Activated CD8-positive, alpha-beta memory T cell treated with anti-CD3 and anti-CD28 coated beads, Interleukin-2, amount 50 U/mL, for 1 hour (primary cell): Measurements from ENCODE around the gene DCTN4.

Experiments used
- DNase-seq: peaks from one replicate; pipeline ENCODE4 v3.0.0-alpha.2; 2020; ENCODE audit errors: extremely low read depth

The DCTN4 gene

DNA sequence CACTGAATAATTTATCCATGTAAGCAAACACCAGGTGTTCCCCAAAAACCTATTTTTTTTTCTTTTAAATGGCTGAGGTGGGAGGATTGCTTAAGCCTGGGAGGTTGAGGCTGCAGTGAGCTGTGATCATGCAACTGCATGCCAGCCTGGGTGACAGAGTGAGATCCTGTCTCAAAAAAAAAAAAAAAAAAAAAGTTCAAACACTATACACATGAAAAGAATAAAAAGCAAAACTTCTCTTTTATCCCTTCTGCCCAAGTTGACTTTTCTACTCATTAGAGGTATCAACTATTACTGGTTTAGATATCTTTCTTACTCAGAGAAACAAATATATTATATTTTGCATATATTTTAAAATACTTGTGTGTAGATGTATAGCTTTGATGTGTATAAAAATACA, 17.8 kb downstream of the DCTN4 start:
- no peak for DNase-seq

DNA sequence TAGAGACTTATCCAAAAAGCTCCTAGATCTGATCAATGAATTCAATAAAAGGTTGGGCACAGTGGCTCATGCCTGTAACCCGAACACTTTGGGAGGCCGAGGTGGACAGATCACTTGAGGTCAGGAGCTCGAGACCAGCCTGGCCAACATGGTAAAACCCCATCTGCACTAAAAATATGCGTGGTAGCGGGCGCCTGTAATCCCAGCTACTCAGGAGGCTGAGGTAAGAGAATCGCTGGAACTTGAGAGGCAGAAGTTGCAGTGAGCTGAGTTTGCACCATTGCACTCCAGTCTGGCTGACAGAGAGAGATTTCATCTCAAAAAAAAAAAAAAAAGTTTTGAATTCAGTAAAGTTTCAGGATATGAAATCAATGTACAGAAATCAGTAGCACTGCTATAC, 20.0 kb downstream of the DCTN4 start:
- DNase-seq = no peak

DNA sequence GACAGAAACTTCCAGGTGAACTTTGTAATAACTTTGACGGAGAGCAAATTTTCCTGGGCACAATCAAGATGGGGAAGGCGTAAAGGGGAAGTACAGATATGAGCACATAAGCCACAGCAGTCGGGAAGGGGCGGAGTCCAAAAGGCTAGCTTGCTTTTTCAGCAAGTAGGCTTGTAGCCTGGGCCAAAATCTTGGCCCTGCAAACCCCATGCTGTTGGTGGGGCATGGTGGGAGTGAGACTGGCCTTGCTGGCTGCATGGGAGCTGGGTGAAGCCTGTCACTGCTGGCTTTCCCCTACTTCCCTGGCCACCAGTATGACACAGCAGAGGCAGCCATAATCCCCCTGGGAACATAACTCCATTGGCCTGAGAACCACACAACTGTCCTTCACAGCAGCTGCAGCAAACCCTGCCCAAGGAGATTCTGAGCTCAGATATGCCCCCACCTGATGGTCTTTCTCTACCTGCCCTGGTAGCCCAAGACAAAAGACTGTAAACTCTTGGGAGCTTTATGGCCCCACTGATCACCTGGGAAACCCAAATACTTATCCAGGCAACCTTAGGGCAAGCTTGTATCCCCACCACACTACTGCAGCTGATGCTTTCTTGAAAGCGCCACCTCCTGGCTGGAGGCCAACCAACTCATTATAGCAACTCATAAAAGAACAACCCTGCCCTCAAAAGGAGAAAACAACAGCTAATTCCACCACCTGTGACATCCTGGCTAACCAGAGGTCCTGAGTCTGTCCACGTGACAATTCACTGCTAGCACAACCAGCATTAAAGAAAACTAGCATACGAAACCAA, 24.0 kb downstream of the DCTN4 start:
- DNase-seq = no peak

DNA sequence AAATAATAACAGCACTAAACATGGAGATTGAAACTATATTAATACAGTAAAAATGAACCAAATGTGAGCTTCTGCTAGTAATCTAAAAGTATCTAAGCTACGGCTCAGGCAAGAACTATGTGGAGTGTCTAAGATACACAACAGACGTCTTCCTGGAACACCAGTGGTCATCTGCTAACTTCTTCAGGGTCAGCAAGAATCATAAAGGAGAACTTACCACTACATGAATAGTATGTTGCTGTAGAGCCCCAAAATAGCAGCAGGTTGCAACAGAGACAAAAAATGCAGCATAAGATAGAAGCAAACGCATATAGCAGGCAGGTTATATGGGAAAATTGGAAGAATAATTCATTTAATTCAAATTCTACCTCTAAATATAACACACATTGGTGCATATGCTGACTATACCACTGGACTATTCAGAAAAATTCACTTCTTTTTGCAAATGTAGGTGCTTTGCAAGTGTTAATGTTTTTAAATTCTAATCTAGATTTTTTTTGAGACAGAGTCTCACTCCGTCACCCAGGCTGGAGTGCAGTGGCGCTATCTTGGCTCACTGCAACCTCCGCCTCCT, 27.1 kb downstream of the DCTN4 start:
- DNase-seq = no peak

DNA sequence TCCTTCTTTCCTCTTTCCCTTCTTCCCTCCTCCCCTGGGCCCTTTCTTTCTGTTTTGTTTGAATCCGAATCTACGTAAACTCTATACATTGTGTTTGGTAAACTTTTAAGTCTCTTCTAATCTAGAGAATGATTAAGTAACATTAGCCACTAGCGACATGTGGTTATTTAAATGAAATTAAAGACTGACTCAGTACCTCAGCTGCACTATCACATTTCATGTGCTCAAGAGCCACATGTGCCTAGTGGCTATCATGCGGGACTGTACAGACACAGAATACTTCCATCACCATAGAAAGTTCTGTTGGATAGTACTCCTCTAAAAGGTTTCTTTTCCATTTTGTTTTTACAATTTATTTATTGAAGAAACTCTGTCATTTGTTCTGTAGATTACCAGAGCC, 29.0 kb downstream of the DCTN4 start:
- DNase-seq = no peak

DNA sequence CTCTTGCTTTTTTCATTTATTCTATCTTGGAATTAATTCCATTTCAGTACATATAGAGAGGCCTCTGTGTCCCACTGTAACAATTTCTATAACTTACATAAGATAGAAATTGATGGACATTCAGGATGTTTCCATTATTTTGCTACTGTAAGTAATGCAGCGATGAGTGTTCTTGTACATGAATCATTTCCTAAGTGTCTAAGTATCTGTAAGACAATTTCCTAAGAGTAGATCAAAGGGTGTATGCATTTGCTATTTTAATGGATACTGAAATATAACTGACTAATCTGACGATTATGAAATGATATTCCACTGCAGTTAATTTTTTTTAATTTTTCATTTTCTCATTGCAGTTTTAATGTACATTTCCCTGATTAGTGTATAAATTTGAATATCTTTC, 35.0 kb downstream of the DCTN4 start:
- DNase-seq = no peak

DNA sequence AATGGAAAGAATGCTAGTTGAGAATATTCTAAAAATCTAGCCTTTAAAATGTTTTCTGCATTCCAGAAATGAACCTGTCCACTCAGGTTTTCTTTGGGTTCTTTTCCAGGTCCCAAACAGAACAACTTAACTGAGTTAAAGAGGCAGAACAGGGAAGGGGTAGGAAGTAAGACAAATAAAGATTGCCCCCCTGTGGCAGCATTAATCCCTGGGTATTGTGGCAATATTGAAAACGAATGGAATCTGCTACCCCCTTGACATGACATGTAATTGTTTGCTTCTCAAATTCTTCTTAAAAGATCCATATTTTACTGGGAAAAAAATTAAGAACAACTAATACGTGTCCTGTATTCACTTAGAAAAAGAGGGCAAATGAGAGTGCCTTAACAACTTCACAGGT, 48.7 kb downstream of the DCTN4 start:
- DNase-seq = no peak

DNA sequence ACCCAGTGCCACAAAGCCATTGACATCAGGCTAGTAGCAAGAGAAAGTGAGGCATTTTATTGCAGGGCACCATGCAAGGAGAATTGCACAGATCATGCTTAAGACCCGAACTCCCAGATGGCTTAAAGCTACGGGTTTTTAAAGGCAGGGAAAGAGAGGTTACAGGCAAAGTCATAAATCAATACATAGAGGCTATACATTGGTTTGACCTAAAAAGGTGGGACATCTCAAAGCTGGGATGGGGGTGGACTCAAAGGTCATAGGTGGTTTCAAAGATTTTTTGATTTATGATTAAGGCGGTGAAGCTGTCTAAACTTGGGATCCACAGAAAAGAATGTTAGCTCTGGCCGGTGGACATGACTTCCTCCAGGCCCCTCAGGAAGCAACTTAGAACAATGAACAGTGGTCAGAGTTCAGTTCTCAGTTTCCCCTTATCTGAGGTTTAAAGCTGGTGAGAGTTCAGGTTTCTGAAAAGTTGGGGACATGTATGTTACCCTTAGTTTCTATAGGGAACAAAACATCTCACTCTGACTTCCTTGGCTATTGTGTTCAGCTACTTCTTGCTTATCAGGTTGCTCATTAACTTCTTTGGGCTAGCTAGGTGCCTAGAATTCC, 51.9 kb downstream of the DCTN4 start:
- no peak for DNase-seq

DNA sequence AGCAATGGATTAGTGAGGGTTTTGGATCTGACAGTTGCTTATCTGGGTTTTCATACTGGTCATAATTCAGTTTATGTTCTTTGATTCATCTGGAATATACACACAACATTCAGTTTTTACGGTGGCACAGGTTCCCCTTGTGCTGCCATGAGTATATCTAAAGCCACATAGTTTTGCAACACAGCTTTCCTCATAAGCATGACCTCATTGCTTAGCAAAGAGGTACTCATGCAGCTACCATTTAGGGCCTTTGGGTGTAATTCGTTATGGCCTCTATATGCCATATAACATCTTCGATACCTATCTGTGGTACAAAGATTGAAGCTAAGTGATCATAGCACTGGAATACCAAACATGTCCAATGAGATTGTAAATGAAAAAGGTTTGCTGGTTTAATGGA, 55.1 kb downstream of the DCTN4 start:
- DNase-seq = no peak

DNA sequence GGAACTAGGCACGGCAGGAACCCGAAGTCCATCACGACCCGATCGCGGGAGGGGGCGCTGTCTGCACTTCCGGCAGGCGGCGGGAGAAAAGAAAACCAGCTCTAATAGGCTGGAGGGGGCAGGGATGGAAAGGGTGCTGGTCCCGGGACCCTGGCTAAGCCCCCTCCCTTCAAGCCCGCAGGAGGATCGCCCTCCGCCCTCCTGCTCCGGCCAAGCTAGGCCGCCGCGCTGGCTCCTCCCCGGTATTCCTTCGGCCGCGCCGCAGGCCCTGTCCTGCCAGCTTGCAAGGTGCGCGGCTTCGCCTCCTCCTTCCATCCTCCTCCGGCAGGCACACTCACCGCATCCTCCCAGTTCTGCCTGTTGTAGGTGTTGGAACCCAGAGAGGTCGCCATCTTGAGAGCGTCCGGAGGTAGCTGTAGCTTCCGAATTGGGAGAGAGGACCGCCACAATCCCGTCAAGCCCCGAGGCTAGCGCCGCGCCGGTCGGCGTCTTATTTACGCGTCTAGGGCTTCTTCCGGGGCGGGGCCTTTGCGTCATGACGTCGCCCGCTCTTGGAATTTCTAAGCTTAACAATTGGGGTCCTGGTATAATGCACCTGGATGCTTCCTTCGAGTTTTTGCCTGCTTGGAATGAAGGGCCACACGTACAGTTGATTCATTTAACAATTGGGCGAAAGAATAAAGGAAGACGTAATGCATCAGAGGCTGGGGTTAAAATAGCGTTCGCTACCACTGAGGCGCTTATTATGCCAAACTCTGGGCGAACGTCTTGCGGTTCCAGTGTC, 58.0 kb downstream of the DCTN4 start, which contains the start of gene RBM22:
TSS of gene RBM22 (minus strand) at position 469 of the 784 bp plus-strand sequence. CDS start at position 392, 77 bp downstream.
- DNase-seq = peak; percentile 79

DNA sequence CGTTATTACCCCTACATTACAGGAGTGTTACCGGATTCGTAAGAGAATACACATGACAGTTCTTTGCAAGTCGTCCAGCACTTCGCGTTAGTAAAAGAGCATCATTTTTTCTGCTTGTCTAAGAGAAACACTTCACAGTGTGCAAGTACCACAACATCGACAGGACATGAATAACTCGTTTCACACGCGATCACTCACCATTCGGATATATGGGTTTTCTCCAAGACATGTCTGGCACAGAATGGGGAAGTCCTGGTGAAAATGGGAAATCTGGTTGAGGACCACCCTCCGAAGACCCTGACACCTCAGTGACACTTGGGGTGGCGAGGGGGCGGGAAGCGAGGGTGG, 58.6 kb downstream of the DCTN4 start:
- DNase-seq = no peak

DNA sequence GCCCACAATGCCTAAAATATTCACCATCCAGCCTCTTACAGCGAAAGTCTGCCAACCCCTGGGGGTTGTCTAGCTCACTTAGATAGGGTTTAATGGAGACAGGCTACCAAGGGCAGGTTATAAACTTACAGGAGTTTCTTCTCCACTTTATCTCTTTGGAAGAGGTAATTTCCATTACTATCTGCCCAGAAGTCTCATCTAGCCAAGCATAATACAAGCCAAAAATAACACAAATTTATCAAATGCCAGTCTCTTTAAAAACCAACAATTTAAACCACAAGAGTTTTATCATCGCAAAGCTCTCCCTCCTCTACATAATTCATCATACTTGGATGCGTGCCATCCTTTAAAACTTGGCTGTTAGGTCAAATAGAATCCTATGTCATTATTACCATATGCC, 64.2 kb downstream of the DCTN4 start:
- no peak for DNase-seq

DNA sequence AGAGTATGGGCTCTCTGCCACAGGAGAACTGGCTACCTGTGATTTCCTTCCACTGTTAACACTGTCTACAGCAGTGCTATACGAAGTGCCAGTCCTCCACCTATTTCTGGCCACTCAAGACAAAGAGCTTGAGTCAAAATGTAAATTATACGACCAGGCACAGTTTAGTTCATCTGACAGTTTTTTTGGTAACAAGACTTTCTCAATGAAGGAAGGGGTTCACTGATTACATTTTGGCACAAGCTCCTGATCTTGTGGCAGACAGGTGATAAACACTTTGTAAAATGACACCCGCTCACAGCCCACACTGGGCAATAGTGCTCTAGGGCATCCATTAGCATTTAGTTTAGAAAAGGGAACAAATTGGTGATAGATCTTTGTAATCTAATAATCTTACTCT, 66.5 kb downstream of the DCTN4 start:
- DNase-seq = no peak

DNA sequence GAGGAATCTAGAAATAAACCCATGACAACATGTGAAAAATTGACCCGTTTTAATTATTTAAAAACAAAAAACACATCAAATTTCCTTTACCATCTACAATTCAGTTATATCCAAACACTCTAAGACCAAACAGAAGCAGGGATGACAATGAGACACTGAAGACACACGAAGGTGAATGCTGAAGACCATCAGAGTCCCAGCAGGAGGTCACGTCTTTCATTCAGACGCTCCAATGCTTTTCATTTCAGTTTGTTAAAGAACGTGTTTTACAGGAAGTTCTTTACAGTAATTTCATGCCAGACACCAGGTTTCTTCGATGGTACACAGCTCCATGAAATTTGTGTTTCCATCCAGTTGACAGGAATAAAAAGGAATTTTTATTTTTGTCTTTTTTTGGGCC, 68.1 kb downstream of the DCTN4 start:
- DNase-seq = no peak

DNA sequence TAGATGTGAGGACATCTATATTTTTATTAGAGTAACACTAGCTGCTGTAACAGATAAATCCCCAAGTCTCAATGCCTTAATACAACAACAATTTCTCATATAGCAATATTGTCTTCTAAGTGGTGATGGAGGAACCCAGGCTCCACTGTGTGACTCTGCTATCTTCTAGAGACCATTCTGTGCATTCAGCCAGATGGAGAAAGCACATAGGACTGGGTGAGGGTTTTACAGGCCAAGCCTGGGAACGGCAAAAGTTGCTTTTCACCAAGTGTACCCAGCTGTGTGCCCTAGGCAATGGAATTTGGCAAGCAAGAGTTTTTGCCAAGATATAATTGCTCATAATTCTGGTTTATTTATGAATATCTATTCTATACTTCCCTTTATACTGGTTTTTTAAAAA, 69.7 kb downstream of the DCTN4 start:
- no peak for DNase-seq

DNA sequence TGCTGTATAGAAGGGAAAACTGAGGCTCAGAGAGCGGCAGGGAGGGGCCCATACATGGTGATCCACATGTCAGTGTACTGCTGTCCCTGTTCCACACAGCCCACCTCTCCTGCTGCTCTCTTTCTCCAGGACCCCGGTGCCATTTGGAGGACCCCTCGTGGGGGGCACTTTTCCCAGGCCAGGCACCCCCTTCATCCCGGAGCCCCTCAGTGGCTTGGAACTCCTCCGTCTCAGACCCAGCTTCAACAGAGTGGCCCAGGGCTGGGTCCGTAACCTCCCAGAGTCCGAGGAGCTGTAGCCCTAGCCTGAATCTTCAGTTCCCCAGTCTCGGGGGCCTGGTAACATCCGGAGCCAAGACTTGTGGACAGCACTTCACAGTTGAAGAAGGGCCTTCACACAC, 82.2 kb downstream of the DCTN4 start:
- no peak for DNase-seq

DNA sequence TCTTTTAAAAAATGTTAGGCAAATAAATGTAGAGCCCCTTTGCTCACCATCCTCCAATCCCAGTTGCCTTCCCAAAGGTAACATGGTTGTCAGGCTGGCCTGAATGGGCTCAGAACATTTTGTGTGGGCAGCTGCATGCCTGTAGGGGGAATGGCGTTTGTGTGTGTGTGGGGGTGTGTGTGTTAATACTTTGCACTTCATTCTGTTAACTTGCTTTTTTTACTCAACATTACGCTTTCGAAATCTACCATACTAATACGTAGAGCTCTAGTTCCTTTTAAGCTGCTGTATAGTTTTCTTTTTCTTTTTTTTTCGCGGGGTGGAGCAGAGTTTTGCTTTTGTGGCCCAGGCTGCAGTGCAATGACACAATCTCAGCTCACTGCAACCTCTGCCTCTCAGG, 83.7 kb downstream of the DCTN4 start:
- no peak for DNase-seq

DNA sequence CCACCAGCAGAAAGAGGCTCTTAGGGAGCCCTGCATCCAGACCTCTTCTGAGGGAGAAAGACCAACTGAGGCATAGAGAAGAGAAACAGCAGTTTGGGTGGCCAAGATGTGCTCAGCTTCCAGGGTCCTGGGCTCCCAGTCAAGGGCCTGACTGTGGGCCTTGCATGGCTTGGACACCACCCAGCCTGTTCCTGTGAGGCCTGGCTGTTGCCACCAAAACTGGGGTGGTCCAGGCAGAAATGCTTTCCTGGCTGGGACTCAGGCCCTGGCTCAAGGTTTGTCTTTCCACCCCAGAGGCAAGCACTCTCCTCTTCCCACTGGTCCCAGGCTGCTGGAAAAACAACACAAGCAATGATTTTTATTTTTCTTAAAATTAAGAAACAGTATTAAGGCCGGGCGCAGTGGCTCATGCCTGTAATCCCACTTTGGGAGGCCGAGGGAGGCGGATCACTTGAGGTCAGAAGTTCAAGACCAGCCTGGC, 84.4 kb downstream of the DCTN4 start:
- no peak for DNase-seq

DNA sequence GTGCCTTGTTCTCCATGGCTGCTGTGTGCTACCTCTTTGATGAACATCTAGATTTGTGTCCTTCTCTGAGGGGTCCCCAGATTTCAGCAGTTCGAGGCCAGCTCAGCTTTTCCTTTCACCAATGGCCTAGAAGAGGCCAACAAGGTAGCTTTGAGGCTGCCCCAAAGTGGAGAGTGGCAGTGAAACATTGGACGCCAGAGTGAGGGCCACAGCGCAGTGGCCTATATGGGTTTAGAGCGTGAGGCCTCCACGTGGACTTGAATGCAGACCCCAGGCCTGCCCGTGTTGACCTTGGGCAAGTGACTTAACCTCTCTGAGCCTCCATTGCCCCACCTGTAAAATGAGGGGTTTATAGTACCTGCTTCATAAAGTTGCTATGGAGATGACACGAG, 85.9 kb downstream of the DCTN4 start:
- no peak for DNase-seq

DNA sequence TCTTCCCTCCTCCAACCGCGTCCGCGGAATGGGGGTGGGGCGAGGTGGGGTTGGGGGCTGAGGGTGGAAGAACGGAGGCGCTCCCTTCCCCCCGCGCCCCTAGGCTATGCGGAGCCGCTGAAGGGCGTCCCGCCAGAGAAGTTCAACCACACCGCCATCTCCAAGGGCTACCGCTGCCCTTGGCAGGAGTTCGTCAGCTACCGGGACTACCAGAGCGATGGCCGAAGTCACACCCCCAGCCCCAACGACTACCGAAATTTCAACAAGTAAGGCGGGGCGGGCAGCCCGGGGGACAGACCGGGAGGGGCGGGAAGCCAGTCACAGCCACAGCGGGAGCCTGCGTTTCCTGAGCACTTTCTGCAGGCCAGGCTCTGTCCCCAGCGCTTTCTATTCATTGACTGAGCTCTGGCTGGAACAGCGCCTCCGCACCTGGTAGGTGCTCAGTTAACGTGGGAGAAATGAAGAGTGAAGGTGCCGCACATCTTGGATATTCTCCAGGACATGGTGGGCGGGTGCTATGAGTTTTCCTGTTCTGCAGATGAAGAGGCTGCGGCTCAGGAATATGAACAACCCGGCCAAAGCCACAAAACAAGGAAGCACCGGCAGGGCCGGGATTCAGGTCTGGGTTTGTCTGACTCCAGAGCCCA, 86.5 kb downstream of the DCTN4 start:
- DNase-seq = no peak

DNA sequence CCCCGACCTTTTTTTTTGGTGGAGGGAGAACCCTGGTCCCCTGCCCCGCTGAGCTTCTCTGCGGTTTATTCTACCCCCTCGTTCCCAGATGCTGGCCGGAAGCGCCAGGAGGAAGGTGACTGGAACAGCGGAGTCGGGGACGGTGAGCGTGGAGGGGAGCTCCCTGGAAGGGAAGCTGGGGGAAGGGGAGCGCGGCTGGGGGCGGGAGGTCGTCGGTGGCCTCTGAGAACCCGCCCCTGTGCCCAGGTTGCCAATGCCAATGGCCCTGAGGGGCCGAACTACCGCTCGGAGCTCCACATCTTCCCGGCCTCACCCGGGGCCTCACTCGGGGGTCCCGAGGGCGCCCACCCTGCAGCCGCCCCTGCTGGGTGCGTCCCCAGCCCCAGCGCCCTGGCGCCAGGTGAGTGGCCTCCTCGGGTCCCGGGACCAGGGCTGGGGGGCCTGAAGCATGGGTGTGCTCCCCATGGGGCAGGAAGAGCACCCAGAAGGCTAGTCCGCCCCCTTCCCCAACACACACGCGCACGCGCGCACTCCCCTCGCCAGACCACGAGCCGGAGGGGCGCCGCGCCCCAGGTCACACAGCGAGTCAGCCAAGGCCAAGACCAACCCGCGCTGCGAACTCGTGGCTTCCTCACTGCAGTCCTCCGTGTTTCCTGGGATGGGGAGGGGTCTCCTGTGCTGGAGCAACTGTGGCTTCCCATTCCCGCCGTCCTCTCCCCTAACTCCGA, 87.1 kb downstream of the DCTN4 start:
- DNase-seq = no peak
